GM19023 (cell line): Measurements from ENCODE around the gene PCBP3.

Experiments
- ATAC-seq: cut with Tn5 transposase; IDR thresholded peaks from one replicate; pipeline ENCODE4 v1.9.1; 2021; ENCODE audit warnings: mild to moderate bottlenecking, moderate library complexity; ENCODE audit not compliant: unreplicated experiment

The PCBP3 gene

GRCh38 chr21:45918835-45919447, 275.4 kb downstream of the PCBP3 start:
- ATAC-seq, result no peak

DNA sequence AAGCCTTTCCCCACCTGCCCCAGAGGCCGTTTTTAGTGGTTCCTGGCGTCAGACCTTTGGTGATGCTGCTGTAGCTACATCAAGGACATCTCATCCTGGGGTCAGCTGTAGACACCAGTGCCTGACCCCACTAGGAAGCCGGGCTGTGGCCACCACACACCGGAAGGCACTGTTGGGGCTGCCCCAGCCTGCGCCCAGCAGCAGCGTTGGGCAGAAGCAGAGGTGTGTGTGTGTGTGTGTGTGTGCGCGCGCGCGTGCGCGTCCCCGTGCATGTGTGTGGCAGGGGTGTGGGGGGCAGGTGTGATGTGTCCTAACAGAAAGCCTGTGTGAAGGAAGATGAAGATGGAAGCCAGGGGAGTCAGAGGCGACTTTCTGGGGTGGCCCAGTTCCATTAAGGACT, 276.1 kb downstream of the PCBP3 start:
- no peak for ATAC-seq

GRCh38 chr21:45920824-45921600, 277.5 kb downstream of the PCBP3 start:
- ATAC-seq, result no peak

DNA sequence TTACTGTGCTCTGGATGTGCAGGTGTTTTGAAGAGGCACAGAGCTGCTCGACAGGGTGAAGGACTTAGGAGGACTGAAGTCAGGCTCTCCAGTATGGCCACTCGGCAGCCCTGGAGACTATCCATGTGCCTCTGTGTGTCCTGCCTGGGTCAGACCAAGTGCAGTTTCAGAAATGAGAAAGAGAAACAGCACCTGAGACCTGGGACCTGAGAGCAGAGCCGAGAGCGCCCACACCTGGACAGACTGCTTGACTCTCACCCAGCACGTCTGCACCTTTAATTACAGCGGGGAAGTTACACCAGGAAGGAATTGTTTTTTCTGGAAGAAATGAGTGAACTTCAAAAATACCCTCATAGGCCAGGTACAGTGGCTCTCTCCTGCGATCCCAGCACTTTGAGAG, 278.4 kb downstream of the PCBP3 start:
- ATAC-seq, result no peak

DNA sequence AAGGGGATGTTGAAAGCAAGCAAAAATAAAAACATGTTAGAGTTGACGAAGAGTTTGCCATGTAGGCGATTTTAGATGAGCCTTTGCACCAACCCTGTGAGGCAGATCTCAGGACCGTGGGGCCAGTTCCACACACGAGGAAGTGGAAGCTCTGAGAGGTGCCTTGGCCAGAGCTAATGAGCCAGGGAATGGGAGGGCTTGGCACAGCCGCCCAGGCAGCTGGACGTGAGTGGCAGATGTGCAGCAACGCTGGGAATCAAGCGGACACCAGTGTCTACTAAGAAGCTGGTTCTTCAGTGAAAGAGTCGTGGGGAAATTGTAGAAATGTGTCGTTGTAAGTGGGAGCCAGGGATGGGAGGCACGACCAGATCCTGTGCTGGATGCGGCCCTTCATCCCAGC, 279.1 kb downstream of the PCBP3 start:
- ATAC-seq, result no peak

DNA sequence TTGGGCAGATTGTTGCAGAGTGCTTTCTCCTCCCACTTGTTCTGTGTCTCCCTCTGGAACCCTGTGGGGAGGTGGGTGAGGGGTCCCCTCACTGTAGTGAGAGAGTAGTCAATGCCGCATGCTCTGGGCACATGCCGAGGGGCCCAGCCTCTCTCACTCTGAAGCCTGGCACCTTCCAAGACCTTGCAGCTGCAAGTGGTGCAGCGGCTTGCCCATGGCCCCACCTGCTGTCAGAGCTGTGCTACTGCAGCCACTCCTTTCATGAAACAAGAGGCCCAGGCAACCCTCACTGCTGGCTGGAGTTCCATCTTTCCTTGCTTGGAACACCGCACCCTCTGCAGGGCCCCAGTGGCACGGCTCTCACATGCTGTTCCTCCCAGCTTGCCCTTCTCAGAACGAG, 279.6 kb downstream of the PCBP3 start:
- ATAC-seq, result no peak

DNA sequence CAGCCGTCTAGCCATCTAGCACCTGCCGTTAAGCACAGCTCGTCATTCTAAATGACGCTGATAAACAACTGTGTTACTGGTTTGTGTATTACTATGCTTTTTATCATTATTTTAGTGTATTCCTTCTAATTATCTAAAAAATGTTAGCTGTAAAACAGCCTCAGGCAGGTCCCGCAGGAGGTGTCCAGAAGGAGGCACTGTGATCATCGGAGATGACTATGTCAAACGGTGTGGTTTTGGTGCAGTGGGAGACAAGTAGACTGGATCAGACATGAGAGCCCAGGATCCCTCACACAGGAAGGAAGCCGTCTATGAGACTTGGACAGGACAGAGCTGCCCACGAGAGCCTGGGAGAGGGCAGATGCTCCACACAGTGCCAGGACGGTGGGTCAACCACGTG, 282.8 kb downstream of the PCBP3 start:
- no peak for ATAC-seq

DNA sequence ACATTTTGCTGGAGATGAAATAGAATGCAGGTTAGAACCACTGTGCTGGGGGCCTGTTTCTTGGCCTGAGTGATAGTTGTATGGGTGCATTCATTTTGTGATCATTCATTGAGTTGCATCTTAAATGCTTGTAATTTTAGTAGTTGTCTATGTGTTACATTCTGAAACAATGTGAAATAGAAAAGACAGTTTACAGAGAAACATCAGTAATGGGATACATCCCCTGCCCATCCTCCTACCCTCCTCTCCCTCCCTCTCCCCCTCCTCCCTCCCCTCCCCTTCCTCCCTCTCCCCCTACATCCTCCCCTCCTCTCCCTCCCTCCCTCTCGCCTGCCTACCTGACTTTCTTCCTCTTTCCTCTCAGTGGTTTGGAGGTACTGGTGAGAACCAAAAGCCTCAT, 283.5 kb downstream of the PCBP3 start:
- no peak for ATAC-seq

DNA sequence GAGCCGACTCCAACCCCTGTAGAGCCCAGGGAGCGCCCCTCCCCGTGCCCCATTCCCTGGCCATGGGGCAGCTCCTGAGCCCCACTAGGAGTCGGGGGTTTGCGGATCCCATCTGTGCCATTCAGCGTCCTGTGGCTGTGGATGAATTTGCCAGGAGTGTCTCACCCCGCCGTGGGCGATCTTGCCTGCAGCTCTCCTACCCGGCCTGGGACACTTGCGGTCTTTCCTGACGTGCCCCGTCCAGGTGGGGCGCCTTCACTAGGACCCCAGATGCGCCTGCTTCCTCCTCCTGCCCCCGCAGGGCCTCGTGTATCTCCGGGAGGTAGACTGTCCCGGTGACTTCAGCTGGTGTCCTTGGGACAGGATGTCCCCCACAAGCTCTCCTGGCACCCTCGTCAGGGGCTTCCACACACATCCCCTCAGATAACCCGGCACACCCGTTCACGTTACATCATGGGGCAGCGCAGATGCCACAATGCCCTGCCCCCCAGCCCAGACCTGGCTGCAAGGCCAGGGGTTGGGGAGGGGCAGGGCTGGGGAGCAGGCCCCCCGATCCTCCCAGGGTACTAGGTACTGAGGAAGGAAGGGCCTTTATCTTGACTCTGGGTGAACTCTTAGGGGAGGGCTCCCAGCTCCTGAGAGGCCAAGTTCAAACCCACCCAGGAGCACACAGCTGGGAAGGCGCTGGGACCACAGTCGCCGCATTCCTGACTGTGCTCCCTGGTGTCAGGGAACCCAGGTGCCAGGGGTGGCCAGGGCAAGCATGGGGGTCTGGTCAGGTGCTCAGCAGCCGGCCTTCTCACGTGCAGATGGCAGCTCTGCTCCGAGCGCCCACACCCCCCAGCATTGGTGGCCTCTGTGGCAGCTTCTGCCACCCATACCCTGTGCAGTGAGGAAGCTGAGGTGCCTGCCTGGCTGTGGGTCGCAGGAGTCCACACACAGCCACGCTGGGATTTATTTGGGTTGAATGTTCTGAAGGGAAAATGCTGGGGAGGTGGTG, 284.6 kb downstream of the PCBP3 start:
- ATAC-seq, result no peak

GRCh38 chr21:45929449-45929848, 285.9 kb downstream of the PCBP3 start:
- no peak for ATAC-seq

DNA sequence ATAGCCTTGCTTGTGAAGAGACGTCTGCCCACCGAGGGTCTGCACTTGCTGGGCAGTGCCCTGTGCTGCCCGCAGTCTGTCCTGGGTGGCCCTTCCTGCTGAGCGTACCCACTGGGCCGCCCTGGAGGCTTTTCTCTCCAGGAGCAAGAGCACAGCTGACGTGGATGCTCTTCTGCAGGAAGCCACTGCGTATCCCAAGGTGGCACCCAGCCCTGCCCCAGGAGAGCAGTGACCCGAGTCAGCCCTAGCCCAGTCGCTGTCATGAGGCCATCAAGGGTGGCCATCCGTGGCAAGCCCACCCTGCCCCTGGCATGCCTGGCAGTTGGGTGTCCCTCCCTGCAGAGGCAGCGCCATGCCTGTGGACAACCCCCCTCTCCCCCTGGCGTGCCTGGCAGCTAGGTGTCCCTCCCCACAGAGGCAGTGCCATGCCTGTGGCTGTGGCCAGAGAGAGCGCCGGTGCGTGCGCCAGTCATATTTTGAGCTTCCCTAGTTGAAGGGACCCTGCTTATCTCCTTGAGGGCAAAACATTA, 286.8 kb downstream of the PCBP3 start:
- ATAC-seq, result no peak

- no peak for ATAC-seq
Measured at GRCh38 chr21:45930792-45931191, 287.3 kb downstream of the PCBP3 start.

DNA sequence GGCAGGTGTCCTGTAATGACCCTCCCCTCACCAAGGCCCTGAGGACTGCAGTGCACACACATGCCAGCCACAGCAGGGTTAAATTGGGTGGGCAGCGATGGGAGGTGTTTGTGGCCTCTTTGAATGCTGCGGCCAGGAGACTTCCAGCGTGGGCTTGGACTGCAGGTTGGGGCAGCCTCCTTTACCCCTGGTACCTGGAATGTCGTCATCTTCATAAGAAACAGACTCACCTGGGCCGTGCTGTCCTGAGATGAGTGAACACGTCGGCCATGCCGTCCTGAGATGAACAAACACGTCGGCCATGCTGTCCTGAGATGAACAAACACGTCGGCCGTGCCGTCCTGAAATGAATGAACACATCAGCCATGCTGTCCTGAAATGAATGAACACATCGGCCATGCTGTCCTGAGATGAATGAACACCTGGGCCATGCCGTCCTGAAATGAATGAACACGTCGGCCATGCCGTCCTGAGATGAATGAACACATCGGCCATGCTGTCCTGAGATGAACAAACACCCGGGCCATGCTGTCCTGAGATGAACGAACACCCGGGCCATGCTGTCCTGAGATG, 288.0 kb downstream of the PCBP3 start:
- ATAC-seq, result no peak

- no peak for ATAC-seq
Measured at GRCh38 chr21:45932922-45933502, 289.5 kb downstream of the PCBP3 start.

DNA sequence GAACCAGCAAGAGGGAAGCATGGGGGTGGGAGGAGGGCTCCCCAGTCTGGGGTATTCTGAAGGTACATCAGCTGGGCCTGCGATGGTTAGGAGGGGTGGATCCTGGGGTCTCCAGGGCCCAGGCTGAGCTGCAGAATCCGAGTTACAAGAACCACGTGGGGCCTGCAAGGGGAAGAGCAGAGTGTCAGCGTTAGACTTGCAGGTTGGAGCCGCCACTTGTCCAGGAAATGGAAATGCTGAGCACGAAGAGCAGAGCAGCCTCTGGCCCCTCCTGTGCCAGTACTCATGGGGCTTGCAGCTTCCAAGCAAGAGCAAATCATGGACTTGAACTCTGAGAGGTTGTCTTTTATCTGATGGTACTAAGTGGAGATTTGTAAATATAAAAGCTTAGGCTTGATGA, 290.6 kb downstream of the PCBP3 start:
- ATAC-seq, result no peak

DNA sequence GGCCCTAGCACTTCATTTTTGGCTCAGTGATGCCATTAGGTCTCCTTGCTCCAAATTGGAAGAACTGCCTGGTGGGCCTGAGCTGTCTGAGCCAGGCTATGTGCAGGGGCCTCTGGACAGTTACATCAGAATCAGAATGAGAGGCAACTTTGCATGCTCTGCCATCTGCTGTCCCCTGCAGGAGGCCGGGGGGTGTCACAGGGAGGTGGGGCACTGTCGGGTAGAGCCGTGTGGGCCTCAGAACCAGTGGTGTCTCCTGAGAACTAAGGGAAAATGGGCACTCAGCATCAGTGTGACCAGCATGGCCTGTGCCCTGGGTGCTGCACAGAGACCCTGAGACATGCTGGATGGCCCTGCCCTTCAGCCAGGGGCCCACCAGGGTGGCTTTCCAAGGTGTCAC, 291.0 kb downstream of the PCBP3 start:
- ATAC-seq, result no peak

DNA sequence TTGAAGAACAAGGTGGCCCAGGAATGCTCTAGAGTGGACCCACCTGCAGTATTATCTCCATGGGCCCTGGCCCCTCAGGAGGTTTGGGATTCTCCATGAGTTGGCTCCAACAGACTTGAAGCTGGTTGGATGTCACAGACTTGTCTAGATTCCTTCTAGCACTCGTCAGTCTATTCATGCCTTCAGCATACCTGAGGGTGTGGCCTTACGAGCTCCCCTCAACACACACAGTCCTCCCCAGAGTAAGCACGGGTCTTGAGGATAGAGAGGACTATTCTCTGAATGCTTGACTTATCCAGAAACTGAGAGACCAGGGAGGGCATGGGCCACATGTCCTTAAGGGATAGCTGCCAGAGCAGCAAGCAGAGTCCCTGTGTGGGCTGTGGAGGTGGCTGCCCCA, 292.1 kb downstream of the PCBP3 start:
- ATAC-seq, result no peak

GRCh38 chr21:45937721-45938452, 294.4 kb downstream of the PCBP3 start:
- no peak for ATAC-seq

GRCh38 chr21:45938453-45938755, 294.9 kb downstream of the PCBP3 start:
- no peak for ATAC-seq
